ENCODE measurements around the gene CLIP3. TPM values are rescaled to one million over a fixed set of nuclear protein-coding genes. Genes with fewer than 3 reads are reported as not detected.
"Not testable (repeated sequence)": the region's sequence is repeated elsewhere in the genome, so short reads cannot be mapped to it uniquely, and the experiment has no call there.

CLIP3 gene
- total RNA-seq, 1 donor from 2014 or later, result 4.1 TPM

- ATAC-seq (ENCODE audit: poor library complexity) (no peak), DNase-seq (no peak)
- intact Hi-C loops (cut with DNase I), result no loop called here
These were observed 41.6 kb downstream of the CLIP3 start for GRCh38 chr19:35990771-35991730.

DNA sequence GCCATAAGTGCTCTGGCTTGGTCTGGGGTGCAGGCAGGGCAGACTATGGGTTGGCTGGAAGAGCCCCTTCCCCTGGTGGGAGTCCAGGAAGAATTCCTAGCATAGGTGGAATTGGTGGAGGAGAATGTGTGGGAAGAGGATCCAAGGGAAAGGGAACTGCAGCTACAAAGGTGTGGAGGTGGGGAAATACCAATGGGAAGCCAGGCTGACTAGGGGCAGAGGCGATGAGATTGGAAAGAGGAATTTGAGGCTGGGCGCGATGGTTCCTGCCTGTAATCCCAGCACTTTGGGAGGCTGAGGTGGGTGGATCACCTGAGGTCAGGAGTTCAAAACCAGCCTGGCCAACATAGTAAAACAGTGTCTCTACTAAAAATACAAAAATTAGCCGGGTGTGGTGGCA, 42.5 kb downstream of the CLIP3 start:
- intact Hi-C loops (cut with DNase I), result no loop called here
- ATAC-seq (ENCODE audit: poor library complexity) (no peak), DNase-seq (no peak)

DNA sequence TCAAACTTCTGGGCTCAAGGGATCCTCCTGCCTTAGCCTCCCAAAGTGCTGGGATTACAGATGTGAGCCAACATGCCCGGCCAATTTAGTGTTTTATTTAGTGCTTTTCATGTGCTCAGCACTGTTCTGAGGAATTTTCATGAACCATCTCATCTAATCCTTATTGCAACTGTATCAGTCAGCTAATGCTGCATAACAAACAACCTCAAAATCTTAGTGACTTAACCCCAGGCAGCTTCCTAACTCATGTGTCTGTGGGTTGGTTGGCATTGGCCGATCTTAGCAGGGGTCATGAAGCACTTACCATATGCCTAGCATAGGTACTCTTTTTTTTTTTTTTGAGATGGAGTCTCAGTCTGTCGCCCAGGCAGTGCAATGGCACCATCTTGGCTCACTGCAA, 43.8 kb downstream of the CLIP3 start:
- intact Hi-C loops (cut with DNase I), result no loop called here
- DNase-seq (no peak), ATAC-seq (ENCODE audit: poor library complexity) (no peak)

DNA sequence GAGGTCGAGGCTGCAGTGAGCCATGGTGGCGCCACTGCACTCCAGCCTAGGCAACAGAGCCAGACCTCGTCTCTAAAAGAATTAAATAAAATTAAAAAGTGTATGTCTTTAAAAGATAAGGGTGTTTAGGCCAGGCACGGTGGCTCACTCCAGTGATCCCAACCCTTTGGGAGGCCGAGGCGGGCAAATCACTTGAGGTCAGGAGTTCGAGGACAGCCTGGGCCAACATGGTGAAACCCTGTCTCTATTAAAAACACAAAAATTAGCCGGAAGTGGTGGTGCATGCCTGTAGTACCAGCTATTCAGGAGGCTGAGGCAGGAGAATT, 45.1 kb downstream of the CLIP3 start:
- DNase-seq (no peak), ATAC-seq (ENCODE audit: poor library complexity) (no peak)
- intact Hi-C loops (cut with DNase I), result no loop called here

- DNase-seq (peak; percentile 73), ATAC-seq (ENCODE audit: poor library complexity) (peak; percentile 64)
- intact Hi-C loops (cut with DNase I), result no loop called here
These were observed 45.8 kb downstream of the CLIP3 start for GRCh38 chr19:35986664-35987570.

- intact Hi-C loops (cut with DNase I), result no loop called here
- no peak for DNase-seq
These were observed 46.6 kb downstream of the CLIP3 start for GRCh38 chr19:35986111-35986510.

GRCh38 chr19:35983177-35983576, 49.5 kb downstream of the CLIP3 start:
- no peak for DNase-seq
- ATAC-seq (ENCODE audit: poor library complexity), result no peak
- intact Hi-C loops (cut with DNase I), result no loop called here

More at GRCh38 chr19:35986111-35986510, 46.6 kb downstream of the CLIP3 start:
- no peak for ATAC-seq (ENCODE audit: poor library complexity)

- DNase-seq; intact Hi-C loops (cut with DNase I): not testable (repeated sequence)
These were observed 51.7 kb downstream of the CLIP3 start for GRCh38 chr19:35980997-35981396.

GRCh38 chr19:35978832-35979365, 53.8 kb downstream of the CLIP3 start:
- ATAC-seq (ENCODE audit: poor library complexity), result no peak
- no peak for DNase-seq
- intact Hi-C loops (cut with DNase I), result no loop called here

More at GRCh38 chr19:35980997-35981396, 51.7 kb downstream of the CLIP3 start:
- not testable (repeated sequence) for ATAC-seq (ENCODE audit: poor library complexity)

DNA sequence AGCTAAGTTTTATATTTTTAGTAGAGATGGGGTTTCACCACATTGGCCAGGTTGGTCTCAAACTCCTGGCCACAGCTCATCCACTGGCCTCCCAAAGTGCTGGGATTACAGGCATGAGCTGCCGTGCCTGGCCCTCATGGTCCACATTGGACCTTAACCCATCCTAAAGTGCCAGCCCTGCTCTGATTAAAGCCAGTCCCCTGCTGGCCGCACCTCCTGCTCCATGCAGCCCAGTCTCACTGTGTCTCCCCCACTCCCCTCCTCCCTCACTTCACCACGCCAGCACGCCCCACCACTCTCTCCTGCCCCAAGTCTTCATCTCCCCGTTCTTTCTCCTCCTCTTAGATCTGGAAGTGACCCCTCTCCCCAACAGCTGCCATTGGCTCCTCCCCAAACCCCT, 54.4 kb downstream of the CLIP3 start:
- no peak for ATAC-seq (ENCODE audit: poor library complexity)
- no peak for DNase-seq
- intact Hi-C loops (cut with DNase I), result no loop called here

- intact Hi-C loops (cut with DNase I), result no loop called here
- no peak for ATAC-seq (ENCODE audit: poor library complexity)
- no peak for DNase-seq
These were observed 55.0 kb downstream of the CLIP3 start for GRCh38 chr19:35977446-35978222.

DNA sequence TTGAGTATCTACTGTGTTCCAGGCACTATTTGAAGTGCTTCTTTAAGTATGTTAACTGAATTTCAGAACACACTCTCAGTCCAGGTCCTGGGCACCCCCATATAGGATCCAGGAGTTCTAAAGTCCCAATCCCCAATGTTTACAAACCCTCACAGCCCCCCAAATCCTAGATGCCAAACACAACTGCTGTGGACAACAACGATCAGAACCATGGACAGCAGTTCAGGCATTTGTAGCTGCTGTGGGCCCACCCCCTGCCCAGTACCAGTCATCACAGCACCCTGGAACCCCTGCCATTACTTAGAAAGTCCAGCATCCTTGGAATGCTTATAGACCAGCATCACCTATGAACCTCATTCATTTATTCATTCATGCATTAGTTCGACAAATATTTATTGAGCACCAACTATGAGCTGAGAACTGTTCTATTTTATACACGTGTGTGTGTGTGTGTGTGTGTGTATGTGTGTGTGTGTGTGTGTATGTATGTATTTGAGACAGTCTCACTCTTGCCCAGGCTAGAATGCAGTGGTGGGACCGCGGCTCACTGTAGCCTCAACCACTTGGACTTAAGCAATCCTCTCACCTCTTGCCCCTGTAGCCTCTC, 57.0 kb downstream of the CLIP3 start:
- ATAC-seq (ENCODE audit: poor library complexity), result no peak
- peak; percentile 10 for DNase-seq
- intact Hi-C loops (cut with DNase I), result no loop called here

GRCh38 chr19:35973487-35973886, 59.2 kb downstream of the CLIP3 start:
- ATAC-seq (ENCODE audit: poor library complexity) (no peak), DNase-seq (no peak)
- intact Hi-C loops (cut with DNase I), result no loop called here

DNA sequence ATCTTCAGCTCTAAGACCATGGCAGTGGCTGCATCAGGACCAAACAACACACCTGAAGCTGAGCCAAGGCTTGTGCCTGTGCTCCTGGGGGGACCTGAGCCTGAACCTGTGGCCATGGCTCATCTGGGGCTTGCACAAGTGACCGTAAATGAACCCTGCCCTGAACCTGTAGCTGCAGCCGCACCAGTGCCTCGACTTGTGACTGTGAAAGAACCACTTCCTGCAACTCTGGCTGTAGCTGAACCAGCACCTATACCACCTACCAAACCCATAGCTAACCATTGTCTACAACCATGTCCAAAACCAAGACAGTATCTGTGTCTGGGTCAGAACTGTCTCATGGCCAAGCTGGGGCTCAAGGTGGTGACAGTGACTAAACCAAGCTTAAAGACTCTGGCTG, 65.9 kb downstream of the CLIP3 start:
- DNase-seq (no peak), ATAC-seq (ENCODE audit: poor library complexity) (no peak)
- intact Hi-C loops (cut with DNase I), result no loop called here

Measured in Right ventricle myocardium superior (tissue), 1 donor.